SU-DHL-6 (cell line): ENCODE data around the gene HMGN1.

Experiments used
- H2AFZ ChIP-seq: fragments of 200-600 bp; sonication (generic); 2 replicates; pipeline ENCODE4 v1.6.1; 2014; ENCODE audit warnings: low read depth, mild to moderate bottlenecking, moderate library complexity, mixed read lengths, antibody characterized with exemption, low read length; ENCODE audit not compliant: severe bottlenecking
- H3F3A ChIP-seq: fragments of 200-600 bp; shearing (Covaris generic); 2 replicates; pipeline ENCODE4 v1.6.0; 2016; ENCODE audit warnings: antibody characterized with exemption, mild to moderate bottlenecking; ENCODE audit not compliant: insufficient read depth
- H3K27ac ChIP-seq: fragments of 200-600 bp; sonication (generic); 2 replicates; pipeline ENCODE4 v1.5.1; 2016; ENCODE audit warnings: low read depth, mild to moderate bottlenecking, low read length, moderate library complexity, mixed read lengths
- H3K27me3 ChIP-seq: fragments of 200-600 bp; sonication (generic), shearing (Covaris generic); 2 replicates; pipeline ENCODE4 v1.6.0; 2014; ENCODE audit warnings: mild to moderate bottlenecking, low read length
- H3K36me3 ChIP-seq: fragments of 200-600 bp; sonication (generic); 2 replicates; pipeline ENCODE4 v1.6.1; 2014; ENCODE audit warnings: mild to moderate bottlenecking, low read length, mixed read lengths
- H3K4me2 ChIP-seq: fragments of 300-600, 200-600 bp; shearing (Covaris generic), sonication (generic); 2 replicates; pipeline ENCODE4 v1.6.0; 2014; ENCODE audit warnings: low read length, low read depth, mild to moderate bottlenecking; ENCODE audit not compliant: poor library complexity, severe bottlenecking
- H3K4me3 ChIP-seq: fragments of 200-600 bp; sonication (generic); 2 replicates; pipeline ENCODE4 v1.5.1; 2014; ENCODE audit warnings: antibody characterized with exemption, low read length, mild to moderate bottlenecking, mixed read lengths; ENCODE audit not compliant: insufficient read depth, poor library complexity, severe bottlenecking
- H3K79me2 ChIP-seq: fragments of 200-600 bp; sonication (generic); 2 replicates; pipeline ENCODE4 v1.6.1; 2014; ENCODE audit warnings: mild to moderate bottlenecking, low read length, moderate library complexity; ENCODE audit not compliant: insufficient read depth
- H3K9ac ChIP-seq: fragments of 200-600 bp; sonication (generic); 2 replicates; pipeline ENCODE4 v1.7.0; 2014; ENCODE audit warnings: mild to moderate bottlenecking, low read length
- H3K9me2 ChIP-seq: fragments of 200-600 bp; sonication (generic); replicated peaks from 2 replicates; pipeline ENCODE4 v1.6.1; 2014; ENCODE audit warnings: low read length; ENCODE audit not compliant: insufficient read depth
- H3K9me3 ChIP-seq: fragments of 200-600 bp; sonication (generic); 2 replicates; pipeline ENCODE4 v1.6.1; 2014; ENCODE audit warnings: low read length, mixed read lengths; ENCODE audit not compliant: insufficient read depth
- H4K20me1 ChIP-seq: fragments of 200-600 bp; sonication (generic); 2 replicates; pipeline ENCODE4 v1.6.1; 2014; ENCODE audit warnings: low read depth, mild to moderate bottlenecking, antibody characterized with exemption, low read length, moderate library complexity, mixed read lengths
- EZH2phosphoT487 ChIP-seq: fragments of 200-600 bp; sonication (generic), shearing (Covaris generic); conservative IDR thresholded peaks from 2 replicates; pipeline ENCODE4 v1.6.1; 2018; ENCODE audit warnings: mild to moderate bottlenecking, antibody characterized with exemption, low read length, moderate library complexity, mixed read lengths
- TF ChIP-seq, protein P1 (sequence below): fragments of 200-600 bp; sonication (generic); IDR thresholded peaks from one replicate; pipeline ENCODE4 v1.5.1; 2017; ENCODE audit warnings: antibody characterized with exemption, mild to moderate bottlenecking, low read length, moderate library complexity; ENCODE audit not compliant: insufficient read depth, poor library complexity, severe bottlenecking

The HMGN1 gene

GRCh38 chr21:39362733-39363132, 13.8 kb upstream of the HMGN1 start:
- no peaks in the 10 kb centered on the region for H3K9me3 ChIP-seq
- no peak overlapping the region for H2AFZ ChIP-seq
- no peaks in the 10 kb centered on the region for H3K9me2 ChIP-seq
- no peak overlapping the region for H3K4me2 ChIP-seq
- no peak overlapping the region for H3K9ac ChIP-seq
- H3K79me2 ChIP-seq: no peaks in the 10 kb centered on the region
- no peak overlapping the region for H3K27ac ChIP-seq
- no peaks in the 10 kb centered on the region for H3F3A ChIP-seq
- TF ChIP-seq EZH2phosphoT487: no peak
- TF ChIP-seq, protein P1, sequence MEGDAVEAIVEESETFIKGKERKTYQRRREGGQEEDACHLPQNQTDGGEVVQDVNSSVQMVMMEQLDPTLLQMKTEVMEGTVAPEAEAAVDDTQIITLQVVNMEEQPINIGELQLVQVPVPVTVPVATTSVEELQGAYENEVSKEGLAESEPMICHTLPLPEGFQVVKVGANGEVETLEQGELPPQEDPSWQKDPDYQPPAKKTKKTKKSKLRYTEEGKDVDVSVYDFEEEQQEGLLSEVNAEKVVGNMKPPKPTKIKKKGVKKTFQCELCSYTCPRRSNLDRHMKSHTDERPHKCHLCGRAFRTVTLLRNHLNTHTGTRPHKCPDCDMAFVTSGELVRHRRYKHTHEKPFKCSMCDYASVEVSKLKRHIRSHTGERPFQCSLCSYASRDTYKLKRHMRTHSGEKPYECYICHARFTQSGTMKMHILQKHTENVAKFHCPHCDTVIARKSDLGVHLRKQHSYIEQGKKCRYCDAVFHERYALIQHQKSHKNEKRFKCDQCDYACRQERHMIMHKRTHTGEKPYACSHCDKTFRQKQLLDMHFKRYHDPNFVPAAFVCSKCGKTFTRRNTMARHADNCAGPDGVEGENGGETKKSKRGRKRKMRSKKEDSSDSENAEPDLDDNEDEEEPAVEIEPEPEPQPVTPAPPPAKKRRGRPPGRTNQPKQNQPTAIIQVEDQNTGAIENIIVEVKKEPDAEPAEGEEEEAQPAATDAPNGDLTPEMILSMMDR: no peak
- H3K27me3 ChIP-seq: no peaks in the 10 kb centered on the region
- no peak overlapping the region for H3K4me3 ChIP-seq
- no peaks in the 10 kb centered on the region for H4K20me1 ChIP-seq
- H3K36me3 ChIP-seq: no peaks in the 10 kb centered on the region

DNA sequence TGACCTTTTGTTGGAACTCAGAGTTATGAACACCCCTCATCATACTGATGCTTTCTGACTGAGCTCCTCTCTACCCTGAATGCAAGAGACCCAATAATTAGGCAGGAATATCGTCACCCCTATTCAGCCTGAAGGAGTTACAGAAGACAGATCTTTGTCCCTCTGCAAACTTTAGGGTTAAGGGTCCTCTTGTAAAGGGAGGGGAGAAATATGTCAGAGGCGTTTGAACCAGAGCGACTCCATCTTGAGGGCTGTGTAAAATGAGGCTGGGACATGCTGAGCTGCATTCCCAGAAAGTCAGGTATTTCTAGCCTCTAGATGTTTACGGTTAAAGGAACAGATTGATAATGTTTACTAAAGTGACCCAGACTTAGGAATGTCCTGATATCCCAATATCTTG, 10.5 kb upstream of the HMGN1 start:
- Histone ChIP-seq H2AFZ (no peak overlapping the region), H3K4me2 (no peak overlapping the region), H3K9ac (no peak overlapping the region), H3K9me3 (no peaks in the 10 kb centered on the region), H3K27ac (no peak overlapping the region), H3F3A (no peaks in the 10 kb centered on the region), H3K9me2 (no peaks in the 10 kb centered on the region), H4K20me1 (no peaks in the 10 kb centered on the region), H3K36me3 (no peaks in the 10 kb centered on the region), H3K4me3 (no peak overlapping the region), H3K27me3 (no peaks in the 10 kb centered on the region), H3K79me2 (no peaks in the 10 kb centered on the region)
- TF ChIP-seq, protein P1: no peak
- no peak for TF ChIP-seq EZH2phosphoT487

GRCh38 chr21:39353295-39353694, 4.4 kb upstream of the HMGN1 start:
- Histone ChIP-seq H3K79me2 (peaks cover 2% of the 10 kb centered on the region), H3K4me3 (no peak overlapping the region), H3K9ac (no peak overlapping the region), H3K27me3 (no peaks in the 10 kb centered on the region), H3K27ac (no peak overlapping the region), H3K9me3 (no peaks in the 10 kb centered on the region), H3K4me2 (no peak overlapping the region), H3F3A (peaks cover 13% of the 10 kb centered on the region), H3K9me2 (no peaks in the 10 kb centered on the region), H2AFZ (no peak overlapping the region), H4K20me1 (no peaks in the 10 kb centered on the region), H3K36me3 (peaks cover under 1% of the 10 kb centered on the region; the same call in 1 of the 2 replicates)
- TF ChIP-seq EZH2phosphoT487: no peak
- TF ChIP-seq, protein P1: no peak
